ENCODE results near the gene PROCR. TPM values are rescaled to one million over a fixed set of nuclear protein-coding genes. Genes with fewer than 3 reads are reported as not detected.
"Not testable (repeated sequence)": the region's sequence is repeated elsewhere in the genome, so short reads cannot be mapped to it uniquely, and the experiment has no call there.

Gene PROCR
- total RNA-seq, 1 donor from 2014 or later: 44.5 TPM

DNA sequence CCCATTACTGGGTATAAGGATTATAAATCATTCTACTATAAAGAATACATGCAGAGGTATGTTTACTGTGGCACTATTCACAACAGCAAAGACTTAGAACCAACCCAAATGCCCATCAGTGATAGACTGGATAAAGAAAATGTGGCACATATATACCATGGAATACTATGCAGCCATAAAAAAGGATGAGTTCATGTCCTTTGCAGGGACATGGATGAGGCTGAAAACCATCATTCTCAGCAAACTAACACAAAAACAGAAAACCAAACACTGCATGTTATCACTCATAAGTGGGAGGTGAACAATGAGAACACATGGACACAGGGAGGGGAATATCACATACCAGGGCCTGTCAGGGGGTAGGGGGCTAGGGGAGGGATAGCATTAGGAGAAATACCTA lies 7.3 kb upstream of the PROCR start:
- not testable (repeated sequence) for DNase-seq (ENCODE audit: low spot score)

DNA sequence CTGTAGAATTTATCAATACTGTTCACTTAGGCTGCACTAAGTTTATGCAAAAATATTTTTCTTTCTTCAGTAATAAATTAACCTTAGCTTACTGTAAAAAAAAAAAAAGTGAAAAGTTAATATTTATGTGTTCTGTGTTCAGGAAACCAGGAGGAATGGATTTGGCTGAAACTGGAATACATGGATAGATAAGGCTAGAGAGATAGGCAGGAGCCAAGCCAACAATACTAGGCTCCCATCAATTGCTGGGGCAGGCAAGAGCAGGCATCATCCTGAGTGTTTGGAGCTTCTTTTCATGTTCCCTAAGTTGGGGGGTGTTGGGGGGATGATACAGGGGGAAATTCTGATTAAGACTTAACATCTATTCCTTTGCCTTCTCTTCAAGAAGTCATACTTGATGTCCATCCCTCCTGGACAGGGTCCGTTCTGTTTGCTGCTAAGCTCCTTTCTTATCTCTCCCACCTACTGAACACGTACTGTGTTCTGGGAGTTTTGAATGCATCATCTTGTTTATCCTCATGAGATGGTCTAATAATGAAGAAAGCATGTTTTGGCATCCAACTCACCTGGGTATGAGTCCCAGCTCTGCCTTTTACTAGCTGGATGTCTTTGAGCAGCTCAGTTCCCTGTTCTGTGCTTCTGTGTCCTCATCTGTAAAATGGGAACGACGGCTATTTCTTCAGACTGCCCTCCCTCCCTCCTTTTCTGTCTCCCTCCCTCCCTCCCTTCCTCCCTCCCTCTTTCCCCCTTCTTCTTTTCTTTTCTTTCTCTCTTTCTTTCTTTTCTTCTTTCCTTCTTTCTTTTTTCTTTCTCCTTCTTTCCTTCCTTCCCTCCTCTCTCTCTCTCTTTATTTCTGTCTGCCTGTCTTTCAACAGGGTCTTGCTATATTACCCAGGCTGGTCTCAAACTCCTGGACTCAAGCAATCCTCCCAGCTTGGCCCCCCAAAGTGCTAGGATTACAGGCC lies 6.4 kb upstream of the PROCR start:
- DNase-seq (ENCODE audit: low spot score): no peak

DNA sequence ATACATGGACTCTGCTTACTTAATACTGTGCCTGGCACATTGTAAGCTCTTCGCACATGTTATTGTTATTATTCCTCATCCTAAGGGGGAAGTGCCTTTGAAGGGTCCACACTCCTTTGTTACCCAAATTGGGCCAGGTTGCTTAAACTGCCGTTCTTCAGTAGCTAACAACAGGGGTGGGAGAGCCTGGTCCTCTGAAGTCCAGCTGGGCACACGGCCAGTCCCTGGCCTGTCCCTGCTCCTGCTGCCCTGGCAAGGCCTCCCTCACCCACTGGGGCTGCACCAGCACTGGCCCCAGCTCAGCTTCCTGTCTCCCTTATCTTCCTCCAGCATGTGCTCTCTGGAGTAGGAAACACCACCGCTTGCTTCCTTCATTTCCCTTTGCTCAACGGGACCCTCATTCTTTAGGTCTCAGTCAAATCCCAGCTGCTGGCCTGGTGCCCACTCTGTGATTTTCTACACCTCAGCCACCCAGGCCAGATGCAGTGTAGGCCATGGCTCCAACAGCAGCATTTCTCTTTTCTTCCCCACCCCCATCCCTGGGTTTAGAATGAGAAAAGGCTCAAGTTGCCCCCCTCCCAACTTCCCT lies 5.5 kb upstream of the PROCR start:
- peak; percentile 77 for DNase-seq (ENCODE audit: low spot score)

DNA sequence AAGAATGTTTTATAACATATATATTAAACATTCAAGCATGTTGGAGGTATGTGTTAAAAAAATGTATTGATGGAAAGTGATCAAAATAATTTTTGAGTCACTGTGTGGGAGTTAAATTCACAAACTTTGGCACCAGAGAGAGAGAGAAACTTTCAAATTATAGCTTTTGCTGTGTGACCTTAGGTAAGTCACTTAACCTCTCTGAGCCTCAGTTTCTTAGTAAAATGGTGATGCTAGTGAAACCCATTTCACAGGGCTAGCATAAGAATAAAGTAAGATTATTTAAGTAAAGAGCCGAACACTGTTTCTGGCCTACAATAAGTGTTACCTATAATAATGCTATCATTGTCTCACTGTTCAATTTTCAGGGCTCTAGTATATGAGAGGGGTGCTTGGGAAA lies 4.1 kb upstream of the PROCR start:
- DNase-seq (ENCODE audit: low spot score): no peak

DNA sequence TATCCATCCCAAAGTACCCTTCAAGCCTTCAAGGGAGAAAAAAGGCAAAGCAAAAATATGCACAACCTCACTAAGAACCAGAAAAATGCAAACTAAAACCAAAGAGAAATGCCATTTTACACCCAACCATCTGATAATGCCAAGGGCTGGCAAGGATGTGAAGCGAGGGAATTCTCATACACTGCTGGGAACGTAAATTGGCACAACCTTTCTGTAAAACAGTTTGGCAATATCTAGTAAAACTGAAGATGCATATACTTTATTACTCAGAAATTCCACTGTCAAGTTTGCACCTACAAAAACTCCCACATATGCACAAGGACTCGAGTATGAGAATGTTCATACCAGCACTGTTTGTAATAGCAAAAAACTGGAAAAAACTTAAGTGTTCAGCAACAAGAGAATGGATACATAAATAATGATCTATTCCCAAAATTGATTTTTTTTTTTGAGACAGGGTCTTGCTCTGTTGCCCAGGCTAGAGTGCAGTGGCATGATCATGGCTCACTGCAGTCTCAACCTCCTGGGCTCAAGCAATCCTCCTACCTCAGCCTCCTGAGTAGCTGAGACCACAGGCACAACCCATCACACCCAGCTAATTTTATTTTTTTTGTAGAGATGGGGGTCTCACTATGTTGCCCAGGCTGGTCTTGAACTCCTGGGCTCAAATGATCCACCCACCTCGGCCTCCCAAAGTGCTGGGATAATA lies 3.0 kb upstream of the PROCR start:
- DNase-seq (ENCODE audit: low spot score): not testable (repeated sequence)

DNA sequence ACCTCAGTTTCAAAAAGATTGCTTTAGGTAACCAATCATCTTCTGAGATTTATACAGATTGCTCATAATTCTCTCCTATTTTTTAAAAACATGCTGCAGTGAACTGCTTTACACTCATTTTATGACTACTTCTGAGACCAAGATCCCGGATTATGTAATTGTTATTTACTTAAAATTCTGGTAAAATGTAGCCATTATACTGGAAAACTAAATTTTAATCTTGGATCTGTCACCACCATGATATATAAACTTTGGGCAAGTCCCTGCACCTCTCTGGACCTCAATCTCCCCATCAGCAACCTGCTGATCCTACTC lies 477 bp upstream of the PROCR start:
- DNase-seq (ENCODE audit: low spot score): no peak

DNA sequence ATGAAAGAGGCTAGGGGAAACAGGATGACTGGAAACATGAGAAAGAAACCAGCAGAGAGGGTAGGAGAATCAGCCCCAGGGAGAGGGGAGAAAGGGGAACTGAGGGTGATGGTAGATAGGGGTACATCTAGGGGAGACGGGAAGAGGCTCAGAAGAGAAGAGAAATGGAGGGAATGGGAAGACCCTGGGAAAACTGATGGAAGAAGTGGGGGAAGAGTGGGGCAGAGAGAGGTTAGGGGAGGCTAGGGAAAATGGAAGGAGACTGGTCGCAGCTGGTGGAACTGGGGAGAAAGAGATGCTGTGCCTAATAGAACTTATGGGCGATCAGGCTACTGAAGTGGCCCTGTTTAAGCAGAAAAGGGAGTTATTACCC lies 548 bp downstream of the PROCR start:
- DNase-seq (ENCODE audit: low spot score): no peak

DNA sequence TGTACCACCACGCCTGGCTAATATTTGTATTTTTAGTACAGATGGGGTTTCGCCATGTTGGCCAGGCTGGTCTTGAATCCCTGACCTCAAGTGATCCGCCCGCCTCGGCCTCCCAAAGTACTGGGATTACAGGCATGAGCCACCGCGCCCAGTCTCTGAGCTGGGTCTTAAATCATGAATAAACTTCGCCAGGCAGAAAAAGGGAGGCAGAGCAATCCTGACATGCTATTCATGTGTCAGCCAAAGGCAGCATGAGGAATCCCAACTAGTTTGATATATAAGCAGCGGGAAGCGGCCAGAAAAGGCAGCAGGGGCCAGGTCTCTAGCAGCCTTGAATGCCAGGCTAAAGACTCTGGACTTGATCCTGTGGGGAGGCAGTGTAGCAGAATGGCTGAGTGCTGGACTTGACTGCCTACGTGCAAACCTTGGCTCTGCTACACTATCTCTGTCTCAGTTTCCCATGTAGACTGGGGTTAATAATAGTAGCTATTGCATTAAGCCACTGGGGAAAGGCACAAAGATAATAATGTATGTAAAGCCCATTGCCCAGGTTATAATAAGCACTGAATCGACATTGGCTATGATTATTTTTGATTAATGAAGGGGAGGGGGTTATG lies 1.8 kb downstream of the PROCR start:
- peak; percentile 74 for DNase-seq (ENCODE audit: low spot score)

DNA sequence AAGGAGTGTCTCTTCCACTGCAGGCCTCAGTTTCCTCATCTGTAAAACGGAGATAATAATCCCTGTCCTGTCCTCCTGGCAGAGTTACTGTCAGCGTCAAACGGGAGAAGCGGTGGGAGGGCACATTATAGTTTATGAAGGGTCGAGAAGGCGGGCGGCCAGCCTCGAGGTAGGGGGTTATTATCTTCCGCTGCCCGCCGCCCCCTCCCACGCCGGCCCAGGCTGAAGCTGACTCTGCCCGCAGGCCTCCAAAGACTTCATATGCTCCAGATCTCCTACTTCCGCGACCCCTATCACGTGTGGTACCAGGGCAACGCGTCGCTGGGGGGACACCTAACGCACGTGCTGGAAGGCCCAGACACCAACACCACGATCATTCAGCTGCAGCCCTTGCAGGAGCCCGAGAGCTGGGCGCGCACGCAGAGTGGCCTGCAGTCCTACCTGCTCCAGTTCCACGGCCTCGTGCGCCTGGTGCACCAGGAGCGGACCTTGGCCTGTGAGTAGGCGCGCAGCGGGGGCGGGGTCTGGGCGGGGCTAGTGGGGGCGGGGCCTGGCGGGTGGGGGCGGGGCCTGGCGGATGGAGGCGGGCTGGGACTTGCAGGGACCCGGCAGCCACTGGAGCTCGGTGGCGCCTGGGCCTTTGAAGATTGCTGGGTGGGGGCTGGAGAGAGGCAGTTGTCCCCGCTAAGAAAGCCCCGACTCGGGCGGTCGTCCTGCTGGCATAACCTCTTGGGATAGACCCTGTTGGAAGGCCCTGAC lies 2.8 kb downstream of the PROCR start:
- no peak for DNase-seq (ENCODE audit: low spot score)

DNA sequence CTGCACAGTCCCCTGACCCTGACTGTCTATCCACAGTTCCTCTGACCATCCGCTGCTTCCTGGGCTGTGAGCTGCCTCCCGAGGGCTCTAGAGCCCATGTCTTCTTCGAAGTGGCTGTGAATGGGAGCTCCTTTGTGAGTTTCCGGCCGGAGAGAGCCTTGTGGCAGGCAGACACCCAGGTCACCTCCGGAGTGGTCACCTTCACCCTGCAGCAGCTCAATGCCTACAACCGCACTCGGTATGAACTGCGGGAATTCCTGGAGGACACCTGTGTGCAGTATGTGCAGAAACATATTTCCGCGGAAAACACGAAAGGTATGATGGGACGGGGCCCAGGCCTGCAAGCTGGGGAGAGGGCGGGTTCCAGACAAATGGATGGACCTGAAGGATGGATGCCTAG lies 4.3 kb downstream of the PROCR start:
- no peak for DNase-seq (ENCODE audit: low spot score)

DNA sequence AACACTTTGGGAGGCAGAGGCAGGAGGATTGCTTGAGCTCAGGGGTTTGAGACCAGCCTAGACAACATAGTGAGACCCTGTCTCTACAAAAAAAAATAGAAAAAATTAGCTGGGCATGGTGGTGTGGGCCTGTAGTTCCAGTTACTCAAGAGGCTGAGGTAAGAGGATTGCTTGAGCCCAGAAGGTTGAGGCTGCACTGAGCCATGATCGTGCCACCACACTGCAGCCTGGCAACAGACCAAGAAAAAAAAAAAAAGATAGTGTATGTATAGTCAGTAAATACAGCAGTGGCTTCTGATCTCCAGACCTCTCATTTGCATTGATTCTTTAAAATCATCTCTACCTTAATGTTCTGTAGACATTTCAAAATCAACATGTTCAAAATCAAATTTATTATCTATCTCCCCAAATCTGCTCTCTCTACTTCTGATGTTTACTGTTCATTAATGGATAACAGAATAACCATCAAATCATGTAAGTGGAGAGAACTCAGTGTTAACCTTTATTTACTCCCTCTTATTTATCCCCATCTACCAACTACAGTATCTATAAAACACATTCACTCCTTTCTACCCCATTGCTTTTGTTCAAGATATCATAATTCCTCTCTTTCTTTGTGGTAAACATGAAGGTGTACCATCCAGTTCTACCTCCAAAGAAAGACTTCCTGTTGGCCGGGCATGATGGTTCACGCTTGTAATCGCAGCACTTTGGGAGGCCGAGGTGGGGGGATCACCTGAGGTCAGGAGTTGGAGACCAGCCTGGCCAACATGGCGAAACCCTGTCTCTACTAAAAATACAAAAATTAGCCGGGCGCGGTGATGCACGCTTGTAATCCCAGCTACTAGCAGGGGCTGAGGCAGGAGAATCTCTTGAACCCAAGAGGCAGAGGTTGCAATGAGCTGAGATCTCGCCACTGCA lies 7.7 kb downstream of the PROCR start:
- no peak for DNase-seq (ENCODE audit: low spot score)

DNA sequence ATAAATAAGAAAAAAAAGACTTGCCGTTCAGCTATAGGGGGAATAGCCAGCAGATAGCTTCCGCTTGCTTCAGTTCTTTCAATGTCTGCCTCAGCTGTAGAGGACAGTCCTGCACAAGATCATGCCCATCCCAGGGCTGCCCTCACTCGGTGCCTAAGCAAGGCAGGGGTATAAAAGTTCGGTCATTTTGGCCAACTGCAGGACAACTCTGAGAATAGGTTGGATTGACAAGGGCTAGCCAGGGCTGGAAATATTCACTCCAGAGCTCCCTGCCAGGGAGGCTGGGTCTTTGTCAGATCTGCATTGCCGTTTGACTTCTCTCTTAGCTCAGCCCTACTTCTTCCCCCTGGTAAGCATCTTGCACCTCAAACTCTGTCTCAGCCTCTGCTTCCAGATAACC lies 8.4 kb downstream of the PROCR start:
- no peak for DNase-seq (ENCODE audit: low spot score)

DNA sequence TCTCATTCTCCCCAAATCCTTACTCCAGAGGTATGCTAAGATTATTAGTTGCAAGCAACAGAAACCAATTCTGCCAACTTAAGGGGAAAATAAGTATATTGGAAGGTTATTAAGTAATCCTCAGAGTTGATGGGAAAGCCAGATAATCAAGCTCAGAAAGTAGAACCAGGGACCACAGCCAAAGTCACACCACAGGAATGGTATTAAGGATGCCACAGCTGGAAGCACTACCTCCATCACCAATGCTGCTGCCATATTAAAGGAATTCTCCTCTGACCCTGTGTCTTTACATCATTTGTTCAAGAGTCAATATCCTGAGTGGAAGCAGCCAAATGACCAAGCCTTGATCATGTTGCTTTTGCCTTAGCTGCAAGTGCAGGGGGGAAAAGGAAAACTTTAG lies 9.9 kb downstream of the PROCR start:
- DNase-seq (ENCODE audit: low spot score): no peak

DNA sequence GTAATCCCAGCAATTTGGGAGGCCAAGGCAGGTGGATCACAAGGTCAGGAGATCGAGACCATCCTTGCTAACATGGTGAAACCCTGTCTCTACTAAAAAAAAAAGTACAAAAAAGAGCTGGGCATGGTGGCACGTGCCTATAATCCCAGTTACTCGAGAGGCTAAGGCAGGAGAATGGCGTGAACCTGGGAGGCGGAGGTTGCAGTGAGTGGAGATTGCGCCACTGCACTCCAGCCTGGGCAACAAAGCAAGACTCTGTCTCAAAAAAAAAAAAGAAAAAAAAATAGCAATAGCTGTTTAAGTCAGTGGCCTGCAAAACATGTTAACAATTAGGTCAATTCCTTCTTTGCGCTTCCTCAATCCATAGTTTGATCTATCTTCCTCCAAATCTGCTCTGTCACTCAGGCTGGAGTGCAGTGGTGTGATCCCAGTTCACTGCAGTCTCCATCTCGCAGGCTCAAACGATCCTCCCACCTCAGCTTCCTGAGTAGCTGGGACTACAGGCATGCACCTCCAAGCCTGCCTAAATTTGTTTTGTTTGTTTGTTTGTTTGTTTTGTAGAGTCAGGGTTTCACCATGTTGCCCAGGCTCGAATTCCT lies 14.9 kb downstream of the PROCR start:
- not testable (repeated sequence) for DNase-seq (ENCODE audit: low spot score)

DNA sequence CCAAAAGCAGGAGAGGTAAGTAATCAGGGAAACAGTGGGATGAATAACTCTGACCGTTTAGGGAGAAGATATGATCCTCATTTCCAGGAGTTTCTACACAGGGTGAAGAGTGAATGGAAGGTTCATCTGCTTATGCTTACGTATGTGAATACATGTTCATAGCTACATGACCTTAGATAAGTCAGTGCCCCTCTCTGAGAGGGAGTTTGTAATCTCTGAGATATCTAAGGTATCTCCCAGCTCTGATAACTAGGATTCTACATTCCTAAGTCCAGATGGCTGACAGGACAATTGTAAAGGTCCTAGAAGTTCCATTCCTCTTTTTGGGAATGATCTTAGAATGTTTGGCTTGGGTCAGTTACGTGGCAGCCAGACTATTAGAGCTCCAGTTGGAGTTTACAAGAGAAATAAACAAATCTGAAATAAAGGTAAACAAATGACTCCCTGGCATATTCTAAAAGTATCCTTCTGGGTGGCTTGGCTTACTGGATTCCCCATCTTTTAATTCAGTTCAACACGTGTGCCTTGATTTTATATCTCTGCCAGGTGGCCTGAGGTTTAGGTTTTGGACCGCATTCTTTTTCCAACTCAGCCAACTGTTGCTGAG lies 15.8 kb downstream of the PROCR start:
- DNase-seq (ENCODE audit: low spot score): no peak

DNA sequence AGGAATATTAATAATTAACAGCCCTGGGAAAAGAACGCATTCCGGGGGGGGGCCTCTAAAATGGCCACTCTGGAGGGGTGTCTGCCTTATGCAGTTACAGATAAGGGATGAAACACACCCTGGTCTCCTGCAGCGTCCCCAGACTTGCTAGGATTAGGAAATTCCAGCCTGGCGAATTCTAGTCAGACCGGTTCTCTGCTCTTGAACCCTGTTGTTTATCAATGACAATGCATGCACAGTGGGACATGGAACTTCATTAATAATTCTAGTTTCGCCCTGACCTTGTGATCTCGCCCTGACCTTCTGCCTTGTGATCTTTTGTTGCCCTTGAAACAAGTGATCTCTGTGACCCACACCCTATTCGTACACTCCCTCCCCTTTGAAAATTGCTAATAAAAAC lies 17.4 kb downstream of the PROCR start:
- DNase-seq (ENCODE audit: low spot score): not testable (repeated sequence)

DNA sequence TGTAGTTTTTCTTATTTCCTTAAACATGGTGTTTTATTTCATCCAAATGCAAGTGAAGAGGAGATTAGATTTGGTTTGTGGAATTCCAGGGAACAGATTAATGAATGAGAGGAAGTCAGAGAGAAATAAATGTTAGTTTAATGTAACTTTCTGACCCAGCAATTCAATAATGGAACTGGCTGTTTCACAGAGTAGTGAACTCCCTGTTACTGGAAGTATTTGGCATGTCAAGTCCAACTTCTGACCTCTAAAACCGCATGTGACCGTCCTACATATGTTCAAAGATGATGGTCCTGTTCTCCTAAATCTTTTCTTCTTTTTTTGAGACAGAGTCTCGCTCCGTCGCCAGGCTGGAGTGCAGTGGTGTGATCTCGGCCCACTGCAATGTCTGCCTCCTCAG lies 18.7 kb downstream of the PROCR start:
- no peak for DNase-seq (ENCODE audit: low spot score)

DNA sequence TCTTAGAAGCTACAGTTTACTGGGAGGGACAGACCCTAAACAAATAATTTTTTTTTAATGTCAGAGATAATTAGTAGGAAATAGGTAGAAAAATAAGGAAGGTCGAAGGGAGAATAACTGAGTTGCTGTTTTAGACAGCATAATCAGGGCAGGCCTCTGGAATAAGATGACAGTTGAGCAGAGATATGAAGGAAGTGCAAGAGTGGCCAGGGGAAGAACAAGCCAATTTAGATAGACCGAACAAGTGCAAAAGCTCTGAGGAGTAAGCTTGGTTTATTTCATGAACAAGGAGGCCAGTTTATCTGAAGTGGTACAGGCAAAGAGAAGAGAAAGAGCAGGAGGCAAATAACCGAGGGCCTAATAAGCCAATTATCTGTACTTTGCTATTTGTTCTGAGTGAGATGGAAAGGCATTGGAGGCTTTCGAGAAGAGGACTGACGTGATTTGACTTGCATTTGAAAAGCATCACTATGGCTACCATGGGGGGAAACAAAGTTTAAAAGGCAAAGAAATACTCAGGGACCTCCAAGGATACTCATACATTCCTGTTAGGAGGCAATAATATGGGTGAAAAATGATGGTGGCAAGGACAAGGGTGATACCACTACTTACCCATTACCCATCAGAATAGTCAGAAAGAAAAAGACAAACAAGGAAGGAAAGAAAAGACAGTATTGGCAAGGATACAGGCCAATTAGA lies 19.7 kb downstream of the PROCR start:
- no peak for DNase-seq (ENCODE audit: low spot score)
